ENCODE data around the gene EPHB2. TPM values are rescaled to one million over a fixed set of nuclear protein-coding genes. Genes with fewer than 3 reads are reported as not detected.

The EPHB2 gene
- total and polyA plus RNA-seq, 2 donors (not counting 3 experiments of a cell fraction or from before 2014, with no cell fraction given): 50.8 to 69.1 TPM

DNA sequence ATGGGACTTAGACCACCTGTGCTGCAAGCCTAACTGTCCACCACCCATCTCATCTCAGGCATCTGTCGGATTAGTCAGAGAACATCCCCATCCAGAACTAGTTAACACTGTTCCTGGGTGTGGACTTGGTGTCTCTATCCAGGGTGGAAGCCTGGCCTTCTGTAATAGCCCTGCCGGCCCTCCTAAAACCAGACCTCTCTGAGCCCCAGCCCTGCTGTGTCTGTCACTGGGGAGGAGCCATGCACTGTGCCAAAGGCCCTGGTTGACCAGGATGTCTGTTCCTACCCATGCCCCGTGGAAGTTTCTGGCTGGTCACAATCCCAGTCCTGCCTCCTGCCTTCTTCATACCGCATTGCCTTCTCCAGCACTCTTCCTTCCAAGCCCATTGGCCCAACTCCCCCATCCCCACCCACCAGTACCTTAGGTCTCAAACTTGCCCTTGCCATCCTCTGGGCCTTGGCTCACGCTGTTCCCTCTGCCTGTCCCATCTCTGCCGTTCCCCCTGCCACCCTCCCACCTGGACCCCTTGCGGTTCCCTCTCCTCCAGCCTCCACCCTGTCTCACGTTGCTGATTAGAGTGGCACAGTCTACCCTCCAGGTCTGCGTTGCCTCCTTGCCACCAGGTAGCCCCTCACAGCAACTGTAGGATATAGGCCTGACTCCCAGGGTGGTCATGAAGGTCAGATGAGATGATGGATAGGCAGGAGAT lies 105.6 kb downstream of the EPHB2 start:
- Histone ChIP-seq H2AFZ (ENCODE audit: low read depth, low read length) (no peak overlapping the region), H3K9ac (replicated peaks; ENCODE audit: extremely low read depth, insufficient read depth, low read length) (no peak overlapping the region), H3K4me1 (ENCODE audit: control insufficient read depth, extremely low read depth, insufficient read depth, low read length) (peaks cover 7% of the 10 kb centered on the region), H3K9me3 (replicated peaks; ENCODE audit: control insufficient read depth, insufficient read depth, low read length) (no peaks in the 10 kb centered on the region), H3K4me2 (ENCODE audit: insufficient read depth, low read length) (no peak overlapping the region), H3K9me1 (replicated peaks; ENCODE audit: control insufficient read depth, extremely low read depth, insufficient read depth, low read length) (no peaks in the 10 kb centered on the region), H3K27ac (ENCODE audit: insufficient read depth, low read depth, low read length) (no peak overlapping the region), H3K27me3 (ENCODE audit: control insufficient read depth in 2 of 2, insufficient read depth in 2 of 2, low read length in 2 of 2) (no peaks in the 10 kb centered on the region), H3K4me3 (replicated peaks in 1 of 3; ENCODE audit: insufficient read depth in 1 of 3, low read depth in 1 of 3, low read length in 3 of 3) (no peak overlapping the region), H3K79me2 (ENCODE audit: control insufficient read depth, insufficient read depth, low read length) (no peaks in the 10 kb centered on the region), H4K20me1 (replicated peaks; ENCODE audit: control insufficient read depth, extremely low read depth, insufficient read depth, low read length) (no peaks in the 10 kb centered on the region), H3K36me3 (ENCODE audit: control insufficient read depth in 2 of 2, extremely low read depth in 1 of 2, insufficient read depth in 2 of 2, low read length in 2 of 2) (no peaks in the 10 kb centered on the region)
- no TSS peak for BruUV-seq (replicated peaks)
- FAIRE-seq: no peak
- TF ChIP-seq EZH2 (IDR thresholded peaks at IDR 0.05; ENCODE audit: borderline replicate concordance, low read depth, low read length, severe bottlenecking) (no peak), GATA2 (IDR thresholded peaks at IDR 0.05; ENCODE audit: insufficient read depth, insufficient read length, low read depth, low read length) (no peak), JUN (IDR thresholded peaks at IDR 0.05; ENCODE audit: borderline replicate concordance, insufficient read depth, insufficient read length, low read depth) (no peak), MYC (IDR thresholded peaks at IDR 0.05; ENCODE audit: low read depth, low read length) (no peak), POLR2A (IDR thresholded peaks at IDR 0.05; ENCODE audit: low read depth, low read length) (no peak), FOS (IDR thresholded peaks at IDR 0.05; ENCODE audit: borderline replicate concordance, insufficient read depth, low read length) (no peak), POLR2AphosphoS5 (IDR thresholded peaks at IDR 0.05; ENCODE audit: insufficient read depth, low read depth, low read length) (no peak)
- TF ChIP-seq, protein P1, sequence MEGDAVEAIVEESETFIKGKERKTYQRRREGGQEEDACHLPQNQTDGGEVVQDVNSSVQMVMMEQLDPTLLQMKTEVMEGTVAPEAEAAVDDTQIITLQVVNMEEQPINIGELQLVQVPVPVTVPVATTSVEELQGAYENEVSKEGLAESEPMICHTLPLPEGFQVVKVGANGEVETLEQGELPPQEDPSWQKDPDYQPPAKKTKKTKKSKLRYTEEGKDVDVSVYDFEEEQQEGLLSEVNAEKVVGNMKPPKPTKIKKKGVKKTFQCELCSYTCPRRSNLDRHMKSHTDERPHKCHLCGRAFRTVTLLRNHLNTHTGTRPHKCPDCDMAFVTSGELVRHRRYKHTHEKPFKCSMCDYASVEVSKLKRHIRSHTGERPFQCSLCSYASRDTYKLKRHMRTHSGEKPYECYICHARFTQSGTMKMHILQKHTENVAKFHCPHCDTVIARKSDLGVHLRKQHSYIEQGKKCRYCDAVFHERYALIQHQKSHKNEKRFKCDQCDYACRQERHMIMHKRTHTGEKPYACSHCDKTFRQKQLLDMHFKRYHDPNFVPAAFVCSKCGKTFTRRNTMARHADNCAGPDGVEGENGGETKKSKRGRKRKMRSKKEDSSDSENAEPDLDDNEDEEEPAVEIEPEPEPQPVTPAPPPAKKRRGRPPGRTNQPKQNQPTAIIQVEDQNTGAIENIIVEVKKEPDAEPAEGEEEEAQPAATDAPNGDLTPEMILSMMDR (IDR thresholded peaks at IDR 0.05; ENCODE audit: extremely low read depth in 1 of 2, insufficient read depth in 1 of 2, low read depth in 1 of 2, low read length in 2 of 2): no peak
- POLR2A ChIA-PET: no interaction called here
- CTCF ChIA-PET: interaction anchor here (1.4 kb wide), 2 partner anchors 46 to 112 kb away, joined by 3 to 6 read pairs; no protein-coding TSS in a partner anchor
- dilution Hi-C loops (cut with MboI; ENCODE audit: extremely low pct_ligation_motif_present, low sequenced_read_pairs): no loop called here
- intact Hi-C loops (cut with micrococcal nuclease): no loop called here
- DNase-seq (ENCODE audit: low read depth, low spot score): no peak
